HepG2 (cell line): ENCODE data around the gene ZNF618. TPM values are rescaled to one million over a fixed set of nuclear protein-coding genes. Genes with fewer than 3 reads are reported as not detected.

Experiments
- ATAC-seq: fragments of 200-7000 bp; cut with Tn5 transposase; 3 replicates; pipeline ENCODE4 v1.9.1; 2020; ENCODE audit warnings: mild to moderate bottlenecking, moderate library complexity
- BruUV-seq: library from RNA; stranded (reverse); fragments of 400-500 nt; replicated peaks from 2 replicates; lab custom pipeline; 2021; lab: Mats Ljungman, UMichigan
- CTCF ChIA-PET: fragments of 300-600 bp; formaldehyde crosslinking; extraction: SDS; loops from one replicate; lab custom pipeline; 2021; ENCODE audit warnings: low total read pairs, inconsistent platforms, low intra/inter-chr PET ratio; lab: Yijun Ruan, JAX
- POLR2A ChIA-PET: fragments of 350-600 bp; sonication (Branson Sonifier 250); formaldehyde crosslinking; loops from one replicate; lab custom pipeline; 2020; ENCODE audit warnings: antibody characterized with exemption, inconsistent platforms; lab: Yijun Ruan, JAX
- DNase-seq: peaks from one replicate; pipeline ENCODE4 v3.0.0-alpha.2; 2015; ENCODE audit warnings: low spot score
- FAIRE-seq: peaks from 3 replicates; lab custom pipeline; 2011; peaks lifted over from hg19 to GRCh38; lab: Jason Lieb, UNC
- H2AFZ ChIP-seq: one replicate; pipeline ENCODE4 v1.6.1; 2011; ENCODE audit warnings: low read length, inconsistent platforms
- H3K27ac ChIP-seq: fragments of 300-600 bp; 3 replicates; pipeline ENCODE4 v1.8.0; 2011; ENCODE audit warnings: mixed run types, mild to moderate bottlenecking, mixed read lengths, low read length, inconsistent platforms; ENCODE audit not compliant: insufficient read depth; ENCODE audit errors: extremely low read length
- H3K27me3 ChIP-seq, 2 experiments: fragments of 200-600 bp in 1 of 2; 2 replicates in 1 of 2; 3 replicates in 1 of 2; pipeline versions ENCODE4 v1.6.0 to v1.8.0; 2011; ENCODE audit warnings: low read length in 2 of 2, mild to moderate bottlenecking in 2 of 2, moderate library complexity in 2 of 2, inconsistent platforms in 1 of 2; ENCODE audit not compliant: insufficient read depth in 2 of 2, control insufficient read depth in 1 of 2
- H3K36me3 ChIP-seq, 2 experiments: fragments of 200-600 bp in 1 of 2; replicated peaks in 1 of 2; 2 replicates in 1 of 2; 3 replicates in 1 of 2; pipeline versions ENCODE4 v1.5.1 to v1.8.0; 2011; ENCODE audit warnings: low read length in 2 of 2, inconsistent platforms in 1 of 2; ENCODE audit not compliant: insufficient read depth in 2 of 2, control insufficient read depth in 1 of 2
- H3K4me1 ChIP-seq: 2 replicates; pipeline ENCODE4 v1.5.1; 2012; ENCODE audit warnings: low read length, inconsistent platforms; ENCODE audit not compliant: insufficient read depth
- H3K4me2 ChIP-seq: 2 replicates; pipeline ENCODE4 v1.6.0; 2011; ENCODE audit warnings: low read depth, low read length, inconsistent platforms
- H3K4me3 ChIP-seq, 3 experiments: fragments of 200-600 bp in 1 of 3; sonication (generic), shearing (Covaris generic) in 1 of 3; replicated peaks in 1 of 3; 2 replicates each; pipeline ENCODE4 v1.5.1; 2011 to 2016; ENCODE audit warnings: low read length in 3 of 3, inconsistent platforms in 2 of 3, low read depth in 2 of 3, mild to moderate bottlenecking in 2 of 3, control low read depth in 1 of 3, mixed read lengths in 1 of 3; ENCODE audit not compliant: insufficient read depth in 1 of 3
- H3K79me2 ChIP-seq: one replicate; pipeline ENCODE4 v1.6.1; 2011; ENCODE audit warnings: low read length, inconsistent platforms; ENCODE audit not compliant: insufficient read depth
- H3K9ac ChIP-seq: 2 replicates; pipeline ENCODE4 v1.6.0; 2011; ENCODE audit warnings: mild to moderate bottlenecking, low read depth, low read length, inconsistent platforms; ENCODE audit not compliant: insufficient read depth
- H3K9me3 ChIP-seq: 2 replicates; pipeline ENCODE4 v1.5.1; 2012; ENCODE audit warnings: mild to moderate bottlenecking, low read length
- H4K20me1 ChIP-seq: 2 replicates; pipeline ENCODE4 v1.6.0; 2011; ENCODE audit warnings: inconsistent platforms, mild to moderate bottlenecking, low read length, moderate library complexity; ENCODE audit not compliant: insufficient read depth
- CBFB ChIP-seq: sonication (generic); formaldehyde crosslinking; IDR thresholded peaks from 2 replicates; pipeline ENCODE4 v1.4.0; 2020; ENCODE audit warnings: missing genetic modification reagents
- CSRNP1 ChIP-seq: sonication (generic); formaldehyde crosslinking; IDR thresholded peaks from 2 replicates; pipeline ENCODE4 v1.8.1; 2023; ENCODE audit warnings: mild to moderate bottlenecking, missing genetic modification reagents
- CSRNP2 ChIP-seq: sonication (generic); formaldehyde crosslinking; conservative IDR thresholded peaks from 2 replicates; pipeline ENCODE4 v1.8.0; 2022; ENCODE audit warnings: low read depth, missing genetic modification reagents
- ZFP36L1 ChIP-seq: sonication (generic); formaldehyde crosslinking; IDR thresholded peaks from 2 replicates; pipeline ENCODE4 v1.8.0; 2022; ENCODE audit warnings: mild to moderate bottlenecking, missing genetic modification reagents, moderate library complexity
- ZNF460 ChIP-seq: sonication (generic); formaldehyde crosslinking; IDR thresholded peaks from 2 replicates; pipeline ENCODE4 v1.5.1; 2020; ENCODE audit warnings: missing genetic modification reagents, mild to moderate bottlenecking, borderline replicate concordance
- ZNF607 ChIP-seq: sonication (generic); formaldehyde crosslinking; IDR thresholded peaks from 2 replicates; pipeline ENCODE4 v1.5.1; 2020; ENCODE audit warnings: missing genetic modification reagents, mild to moderate bottlenecking, borderline replicate concordance
- WGBS: methylation state at CpG from one replicate; pipeline ENCODE4 v1.1.6; 2017; ENCODE audit warnings: low lambda C conversion rate; 5-methylcytosine and 5-hydroxymethylcytosine counted together
- in situ Hi-C: cut with HindIII; loops from 2 replicates; pipeline ENCODE4 v1.10.0; 2017; ENCODE audit warnings: low pct_unique_long_range_greater_than_20kb; ENCODE audit not compliant: extremely low pct_ligation_motif_present
- intact Hi-C: fragments of 100-400 bp; cut with micrococcal nuclease; formaldehyde crosslinking; loops from one replicate; pipeline ENCODE4 v1.10.0; 2022; ENCODE audit not compliant: unreplicated experiment
- polyA plus RNA-seq, 8 experiments: library from polyadenylated mRNA; depleted of rRNA in 3 of 8; stranded (reverse) in 7 of 8; unstranded in 1 of 8; fragments of >200 nt; fragmentation: Illumina TruSeq in 4 of 8; extraction: Trizol in 4 of 8; gene quantifications; 2 replicates each; pipeline versions ENCODE4 v1.2.1 to v1.2.3, GENCODE V29; 2011 to 2016; ENCODE audit warnings: low read depth in 4 of 8, missing spikeins in 1 of 8, mixed read lengths in 1 of 8; ENCODE audit not compliant: insufficient read depth in 1 of 8
- total RNA-seq, 5 experiments: library from RNA; depleted of rRNA; stranded (reverse); fragments of >200 nt; fragmentation: Illumina TruSeq; extraction: Trizol; gene quantifications; 2 replicates each; pipeline ENCODE4 v1.2.3, GENCODE V29; 2016; ENCODE audit warnings: low read depth in 1 of 5

ZNF618 gene
- total and polyA plus RNA-seq, 2 of the 13 experiments (the other 11 are each of a cell fraction or from before 2014, with no cell fraction given): 0.07 TPM

- Histone ChIP-seq H3K27me3 (peaks cover 0 to 13% of the 10 kb centered on the region in 2 experiments; a peak in 2 of 5 replicates), H3K4me1 (no peaks in the 10 kb centered on the region), H4K20me1 (no peaks in the 10 kb centered on the region), H3K4me2 (no peak overlapping the region), H3K79me2 (no peaks in the 10 kb centered on the region), H3K9me3 (no peaks in the 10 kb centered on the region), H3K36me3 (no peaks in the 10 kb centered on the region), H3K27ac (no peak overlapping the region), H2AFZ (no peak overlapping the region), H3K9ac (no peak overlapping the region), H3K4me3 (no peak overlapping the region)
- ChIA-PET POLR2A (no interaction called here), CTCF (no interaction called here)
- FAIRE-seq: no peak
- intact Hi-C loops (no loop called here), in situ Hi-C loops (no loop called here)
- DNase-seq: no peak
- no TSS peak for BruUV-seq
- 58% methylated on average over 8 of the region's 9 CpGs for WGBS
- TF ChIP-seq CSRNP2 (CRISPR knock-in tag) (no peak), CSRNP1 (CRISPR knock-in tag) (no peak), ZFP36L1 (CRISPR knock-in tag) (no peak), ZNF460 (CRISPR knock-in tag) (no peak), ZNF607 (CRISPR knock-in tag) (no peak), CBFB (CRISPR knock-in tag) (no peak)
- no peak for ATAC-seq
Measured at GRCh38 chr9:113909421-113909820, 33.3 kb downstream of the ZNF618 start.
